HG02973 (cell line): ENCODE results near the gene TFIP11.

Source experiments
- ATAC-seq: cut with Tn5 transposase; IDR thresholded peaks from one replicate; pipeline ENCODE4 v1.9.1; 2021; ENCODE audit warnings: moderate library complexity; ENCODE audit not compliant: unreplicated experiment

TFIP11 gene

DNA sequence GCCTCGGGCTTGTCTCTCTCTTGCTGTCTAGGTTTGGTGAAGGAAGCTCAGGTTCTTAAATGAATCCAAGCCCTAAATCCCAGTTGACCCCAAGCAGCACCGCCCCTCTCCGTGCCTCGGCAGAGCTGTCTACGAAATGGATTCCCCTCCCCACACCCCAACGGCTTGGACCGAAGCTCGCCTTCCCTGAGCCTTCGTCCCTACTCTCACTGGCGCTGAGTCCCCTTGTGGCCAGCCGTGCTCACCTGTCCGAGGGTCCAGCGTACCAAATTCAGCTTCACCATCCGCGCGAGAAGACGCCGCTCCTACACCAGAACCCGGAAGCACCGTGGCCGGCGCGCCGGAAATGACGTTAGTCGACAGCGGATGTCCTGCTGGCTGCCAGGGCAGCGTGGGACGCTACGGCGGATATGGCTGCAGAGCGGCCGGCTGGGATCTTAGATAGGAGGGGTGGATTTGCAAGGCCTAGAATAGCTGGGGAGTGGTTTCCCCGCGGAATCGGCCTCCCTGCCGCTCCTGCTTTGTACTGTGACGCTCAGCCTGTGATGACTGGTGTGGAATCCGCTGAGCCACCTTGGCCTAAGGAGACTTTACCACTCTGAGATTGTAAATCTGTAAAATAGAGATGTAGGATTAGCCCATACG is at the start of gene TFIP11:
TSS of gene TFIP11 (minus strand) at position 325 of the 645 bp plus-strand sequence. CDS start 2,201 bp downstream, outside the sequence.
- peak; percentile 89 for ATAC-seq

- ATAC-seq, result no peak
Observed at GRCh38 chr22:26561756-26562417, 49.6 kb upstream of the TFIP11 start.

- ATAC-seq, result no peak
Observed at GRCh38 chr22:26559961-26560575, 47.8 kb upstream of the TFIP11 start.

DNA sequence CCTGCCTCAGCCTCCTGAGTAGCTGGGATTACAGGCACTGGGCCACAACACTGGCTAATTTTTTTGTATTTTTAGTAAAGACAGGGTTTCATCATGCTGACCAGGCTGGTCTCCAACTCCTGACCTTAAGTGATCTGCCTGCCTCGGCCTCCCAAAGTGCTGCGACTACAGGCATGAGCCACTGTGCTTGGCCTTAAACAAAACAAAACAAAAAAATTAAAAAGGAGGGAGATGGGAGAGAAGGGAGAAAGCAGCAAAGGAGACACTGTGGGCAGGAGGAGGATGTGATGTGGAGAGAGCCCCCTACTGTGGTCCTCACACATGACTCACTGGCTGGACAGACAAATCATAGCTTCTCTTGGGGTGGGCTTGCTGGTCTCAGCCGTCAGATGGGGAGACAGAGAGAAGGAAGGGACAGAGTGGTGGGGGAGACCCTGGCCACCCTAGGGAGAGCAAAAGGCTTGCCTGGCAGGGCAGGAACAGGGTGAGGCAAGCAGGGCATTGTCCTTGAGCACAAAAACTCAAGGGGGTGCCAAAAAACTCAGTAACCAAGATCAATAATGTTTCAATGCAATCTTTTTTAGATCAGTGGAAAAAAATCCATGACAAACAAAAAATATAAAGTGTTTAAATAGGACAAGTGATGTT is 46.1 kb upstream of the TFIP11 start:
- ATAC-seq, result no peak

GRCh38 chr22:26556904-26557303 is 44.6 kb upstream of the TFIP11 start:
- ATAC-seq, result no peak

DNA sequence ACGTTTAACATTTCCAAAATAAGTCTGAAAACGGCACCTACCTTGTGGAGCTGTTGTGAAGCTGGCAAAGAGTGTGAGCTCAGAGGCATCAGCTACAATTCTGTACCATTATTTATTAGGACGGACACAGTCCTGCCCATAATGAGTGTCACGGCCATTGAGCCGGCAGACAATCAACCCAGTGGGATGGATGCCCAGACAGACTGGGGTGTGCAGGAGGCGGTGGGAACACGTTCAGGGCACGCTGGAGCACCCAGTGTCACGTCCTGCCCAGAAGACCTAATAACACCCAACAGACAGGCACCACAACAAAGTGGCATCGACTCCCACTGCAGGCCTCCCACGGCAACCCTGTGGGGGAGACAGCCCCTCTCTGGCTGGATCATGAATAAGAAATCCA is 43.2 kb upstream of the TFIP11 start:
- ATAC-seq, result no peak

DNA sequence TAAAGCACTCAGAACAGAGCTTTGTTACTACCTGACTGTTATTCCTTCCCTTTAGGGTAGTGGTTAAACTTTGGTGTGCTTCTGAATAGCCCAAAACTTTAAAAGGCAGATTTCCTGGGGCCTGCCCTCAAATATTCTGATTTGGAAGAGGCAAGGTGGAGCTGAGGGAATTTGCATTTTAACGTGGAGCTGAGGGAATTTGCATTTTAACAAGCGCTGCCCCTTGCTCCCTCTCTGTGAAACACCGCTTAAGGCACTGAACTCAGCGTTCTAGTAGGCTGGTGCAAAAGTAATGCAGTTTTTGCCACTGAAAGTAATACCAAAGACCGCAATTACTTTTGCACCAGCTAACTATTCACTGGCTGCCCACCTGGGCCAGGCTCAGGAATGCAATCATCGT is 42.7 kb upstream of the TFIP11 start:
- no peak for ATAC-seq

- ATAC-seq, result no peak
Observed at GRCh38 chr22:26553056-26553752, 40.9 kb upstream of the TFIP11 start.

DNA sequence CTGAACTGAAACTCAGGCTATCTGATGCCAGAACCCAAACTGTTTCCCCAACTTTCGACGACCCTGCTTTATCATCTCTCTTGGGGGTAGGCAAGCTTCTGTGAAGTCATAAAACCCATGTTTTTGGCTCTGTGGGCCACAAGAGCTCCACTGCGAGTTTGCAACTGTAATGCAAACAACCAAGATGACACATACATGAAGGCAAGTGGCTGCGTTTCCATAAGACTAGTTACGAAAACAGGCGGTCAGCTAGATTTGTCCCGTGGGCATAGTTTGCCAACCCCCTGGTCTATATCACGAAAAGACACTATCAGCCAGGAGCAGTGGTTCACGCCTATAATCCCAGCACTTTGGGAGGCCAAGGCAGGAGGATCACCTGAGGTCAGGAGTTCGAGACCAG is 40.2 kb upstream of the TFIP11 start:
- no peak for ATAC-seq

DNA sequence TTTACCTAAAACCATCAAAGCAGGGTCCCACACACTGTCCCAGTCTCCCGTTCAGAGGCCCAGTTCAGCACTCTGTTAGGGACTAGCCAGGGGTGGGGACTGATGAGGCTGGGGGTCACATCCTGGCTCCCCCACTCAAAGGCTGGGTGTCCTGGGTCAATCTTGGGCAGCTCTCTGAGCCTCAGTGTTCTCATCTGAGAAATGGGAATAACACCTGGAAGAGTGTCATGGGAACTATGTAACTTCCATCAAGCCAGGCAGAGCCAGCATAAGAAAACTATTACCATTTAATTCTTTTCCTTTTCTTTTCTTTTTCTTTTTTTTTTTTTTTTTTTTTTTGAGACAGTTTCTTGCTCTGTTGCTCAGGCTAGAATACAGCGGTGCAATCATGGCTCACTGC is 39.3 kb upstream of the TFIP11 start:
- ATAC-seq, result no peak

GRCh38 chr22:26550498-26551033 is 38.3 kb upstream of the TFIP11 start:
- no peak for ATAC-seq

- ATAC-seq, result no peak
Observed at GRCh38 chr22:26549902-26550497, 37.7 kb upstream of the TFIP11 start.

DNA sequence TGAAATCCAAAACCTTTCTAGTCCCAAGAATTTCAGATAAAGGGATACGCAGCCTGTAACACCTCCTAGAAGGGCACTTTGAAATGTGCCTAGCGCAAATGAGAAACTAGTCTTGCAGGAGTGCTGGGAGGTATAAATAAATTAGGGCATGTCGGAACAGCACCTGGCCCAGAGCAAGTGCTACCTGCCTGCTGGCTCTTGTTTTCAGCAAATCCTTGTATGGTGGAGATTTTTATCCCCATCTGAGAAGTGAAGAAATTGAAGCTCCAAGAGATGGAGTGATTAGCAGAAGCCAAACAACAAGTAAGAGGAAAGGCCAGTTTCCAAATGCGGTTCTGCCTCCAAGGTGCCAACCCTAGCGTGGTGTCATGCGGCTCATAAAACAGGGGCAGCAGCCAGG is 36.7 kb upstream of the TFIP11 start:
- no peak for ATAC-seq

DNA sequence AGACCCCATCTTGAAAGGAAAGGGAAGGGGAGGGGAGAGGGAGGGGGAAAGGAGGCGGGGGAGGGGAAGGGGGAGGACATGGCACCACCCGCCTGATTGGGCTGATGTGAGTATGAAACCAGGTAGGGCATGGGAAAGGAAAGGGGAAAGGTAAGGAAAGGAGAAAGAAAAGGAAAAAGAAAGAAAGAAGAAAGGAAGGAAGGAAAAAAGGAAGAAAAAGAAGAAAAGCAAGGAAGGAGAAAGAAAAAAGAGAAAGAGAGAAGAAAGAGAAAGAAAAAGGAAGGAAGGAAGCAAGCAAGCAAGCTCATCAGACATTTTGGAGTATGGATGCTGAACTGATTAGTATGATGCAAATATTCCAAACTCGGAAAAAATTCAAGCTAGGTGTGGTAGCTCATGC is 36.0 kb upstream of the TFIP11 start:
- ATAC-seq, result no peak

- no peak for ATAC-seq
Observed at GRCh38 chr22:26547837-26548236, 35.6 kb upstream of the TFIP11 start.

DNA sequence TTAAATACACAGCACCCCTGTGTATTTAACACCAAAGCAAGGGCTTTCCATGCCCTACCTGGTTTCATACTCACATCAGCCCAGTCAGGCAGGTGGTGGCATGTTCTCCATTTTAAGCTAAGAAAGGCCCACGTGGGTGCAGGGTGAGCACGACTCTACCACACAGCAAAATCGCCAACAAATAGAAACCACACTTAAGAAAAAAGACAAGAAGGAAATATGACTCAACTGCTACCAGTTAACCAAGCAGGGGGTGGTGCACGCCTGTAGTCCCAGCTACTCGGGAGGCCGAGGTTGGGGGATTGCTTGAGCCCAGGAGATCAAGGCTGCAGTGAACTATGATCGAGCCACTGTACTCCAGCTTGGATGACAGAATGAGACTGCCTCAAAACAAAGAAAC is 35.2 kb upstream of the TFIP11 start:
- no peak for ATAC-seq

DNA sequence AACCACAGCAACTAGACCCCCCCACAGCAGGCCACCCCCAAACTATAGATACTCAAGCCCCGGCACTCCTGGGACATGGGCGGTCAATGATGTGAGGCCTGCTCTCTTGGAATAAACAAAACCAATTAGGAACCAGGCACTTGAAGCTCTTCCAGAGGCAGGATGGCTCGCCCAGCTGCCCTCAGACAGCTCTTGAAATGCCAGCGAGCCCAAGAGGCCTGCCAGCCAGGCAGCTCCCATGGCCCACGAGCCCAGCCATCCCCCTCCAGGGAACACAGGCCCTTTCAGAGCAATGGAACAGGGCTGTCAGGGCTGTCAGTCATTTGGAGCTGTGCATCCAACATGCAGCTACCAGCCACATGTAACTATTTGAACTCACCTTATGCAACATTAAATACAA is 34.0 kb upstream of the TFIP11 start:
- ATAC-seq, result no peak

- no peak for ATAC-seq
Observed at GRCh38 chr22:26545827-26546226, 33.6 kb upstream of the TFIP11 start.

- no peak for ATAC-seq
Observed at GRCh38 chr22:26545385-26545784, 33.1 kb upstream of the TFIP11 start.

DNA sequence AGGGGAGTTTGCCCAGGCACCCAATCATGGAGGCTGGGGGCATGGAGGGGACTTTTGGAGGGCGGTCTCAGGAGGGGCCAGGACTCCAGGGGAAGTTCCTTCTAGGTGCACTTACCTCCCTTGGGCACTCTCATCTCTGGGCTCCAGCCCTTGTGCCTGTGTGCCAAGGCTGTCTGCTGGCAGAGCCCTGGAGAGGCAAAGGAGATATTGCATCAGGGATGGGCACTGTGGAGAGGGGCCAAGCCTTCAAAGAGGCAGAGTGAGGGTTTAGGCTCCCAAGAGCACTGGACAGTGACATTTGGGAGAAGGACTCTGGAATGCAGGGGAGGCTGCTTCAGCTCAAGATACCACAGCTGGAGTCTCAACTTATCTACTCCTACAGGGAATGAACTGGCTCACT is 32.2 kb upstream of the TFIP11 start:
- ATAC-seq, result no peak

DNA sequence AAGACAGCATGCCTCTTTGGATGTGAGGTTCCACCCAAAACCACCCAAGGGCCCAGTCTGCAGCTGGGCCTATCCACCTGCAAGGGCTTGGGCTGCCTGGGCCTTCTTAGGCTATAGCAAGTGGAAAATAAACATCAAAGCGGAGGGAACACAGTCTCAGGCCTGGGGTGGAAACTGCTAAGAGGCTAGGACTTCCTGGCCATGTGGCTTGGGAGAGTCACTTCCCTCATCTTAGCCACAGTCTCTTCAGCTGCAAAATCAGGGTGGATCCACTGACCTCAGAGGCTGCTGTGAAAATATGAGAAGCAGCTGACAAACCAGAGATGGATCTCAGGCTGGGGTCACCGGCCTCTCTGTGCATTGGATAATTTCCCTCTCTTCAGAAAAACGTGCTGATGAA is 30.6 kb upstream of the TFIP11 start:
- ATAC-seq, result no peak
